ENCODE measurements around the gene APOBEC3B.

DNA sequence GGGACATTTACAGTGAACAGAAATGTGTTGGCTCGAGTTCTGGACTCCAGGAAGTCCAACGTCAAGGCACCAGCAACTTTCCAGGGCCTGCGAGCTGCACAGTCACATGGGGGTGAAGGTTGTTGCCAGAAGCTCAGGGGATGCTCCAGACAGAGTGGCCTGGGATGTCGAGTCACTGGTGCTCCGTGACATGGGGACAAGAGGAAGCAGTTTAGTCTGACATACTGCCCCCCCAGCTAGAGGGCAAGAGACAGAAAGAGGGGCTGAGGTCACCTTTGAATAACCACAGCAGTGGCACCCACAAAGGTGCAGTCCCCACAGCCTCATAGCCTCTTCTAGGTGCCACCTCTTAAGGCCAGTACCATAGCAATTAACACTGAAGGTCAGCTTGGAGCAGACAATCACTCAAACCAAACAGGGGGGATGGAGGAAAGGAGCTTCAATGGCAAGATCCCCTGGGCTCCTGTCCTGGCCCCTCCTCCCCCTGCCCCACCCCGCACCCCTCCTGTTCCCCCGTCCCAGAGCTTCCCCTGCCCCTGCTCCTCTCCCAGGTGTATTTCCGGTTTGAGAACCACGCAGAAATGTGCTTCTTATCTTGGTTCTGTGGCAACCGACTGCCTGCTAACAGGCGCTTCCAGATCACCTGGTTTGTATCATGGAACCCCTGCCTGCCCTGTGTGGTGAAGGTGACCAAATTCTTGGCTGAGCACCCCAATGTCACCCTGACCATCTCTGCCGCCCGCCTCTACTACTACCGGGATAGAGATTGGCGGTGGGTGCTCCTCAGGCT is 42.6 kb downstream of the APOBEC3B start:
- TF ChIP-seq POLR2A (IDR thresholded peaks at IDR 0.05), result no peak
- TF ChIP-seq, protein P1, sequence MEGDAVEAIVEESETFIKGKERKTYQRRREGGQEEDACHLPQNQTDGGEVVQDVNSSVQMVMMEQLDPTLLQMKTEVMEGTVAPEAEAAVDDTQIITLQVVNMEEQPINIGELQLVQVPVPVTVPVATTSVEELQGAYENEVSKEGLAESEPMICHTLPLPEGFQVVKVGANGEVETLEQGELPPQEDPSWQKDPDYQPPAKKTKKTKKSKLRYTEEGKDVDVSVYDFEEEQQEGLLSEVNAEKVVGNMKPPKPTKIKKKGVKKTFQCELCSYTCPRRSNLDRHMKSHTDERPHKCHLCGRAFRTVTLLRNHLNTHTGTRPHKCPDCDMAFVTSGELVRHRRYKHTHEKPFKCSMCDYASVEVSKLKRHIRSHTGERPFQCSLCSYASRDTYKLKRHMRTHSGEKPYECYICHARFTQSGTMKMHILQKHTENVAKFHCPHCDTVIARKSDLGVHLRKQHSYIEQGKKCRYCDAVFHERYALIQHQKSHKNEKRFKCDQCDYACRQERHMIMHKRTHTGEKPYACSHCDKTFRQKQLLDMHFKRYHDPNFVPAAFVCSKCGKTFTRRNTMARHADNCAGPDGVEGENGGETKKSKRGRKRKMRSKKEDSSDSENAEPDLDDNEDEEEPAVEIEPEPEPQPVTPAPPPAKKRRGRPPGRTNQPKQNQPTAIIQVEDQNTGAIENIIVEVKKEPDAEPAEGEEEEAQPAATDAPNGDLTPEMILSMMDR (IDR thresholded peaks at IDR 0.05), result no peak

All from Peyer's patch (tissue), 4 donors.